GM19324 (cell line): ENCODE measurements around the gene DRG2.

ENCODE experiments used
- ATAC-seq: cut with Tn5 transposase; IDR thresholded peaks from one replicate; pipeline ENCODE4 v1.9.1; 2021; ENCODE audit warnings: mild to moderate bottlenecking, moderate library complexity; ENCODE audit not compliant: unreplicated experiment, low FRiP score

DRG2 gene

DNA sequence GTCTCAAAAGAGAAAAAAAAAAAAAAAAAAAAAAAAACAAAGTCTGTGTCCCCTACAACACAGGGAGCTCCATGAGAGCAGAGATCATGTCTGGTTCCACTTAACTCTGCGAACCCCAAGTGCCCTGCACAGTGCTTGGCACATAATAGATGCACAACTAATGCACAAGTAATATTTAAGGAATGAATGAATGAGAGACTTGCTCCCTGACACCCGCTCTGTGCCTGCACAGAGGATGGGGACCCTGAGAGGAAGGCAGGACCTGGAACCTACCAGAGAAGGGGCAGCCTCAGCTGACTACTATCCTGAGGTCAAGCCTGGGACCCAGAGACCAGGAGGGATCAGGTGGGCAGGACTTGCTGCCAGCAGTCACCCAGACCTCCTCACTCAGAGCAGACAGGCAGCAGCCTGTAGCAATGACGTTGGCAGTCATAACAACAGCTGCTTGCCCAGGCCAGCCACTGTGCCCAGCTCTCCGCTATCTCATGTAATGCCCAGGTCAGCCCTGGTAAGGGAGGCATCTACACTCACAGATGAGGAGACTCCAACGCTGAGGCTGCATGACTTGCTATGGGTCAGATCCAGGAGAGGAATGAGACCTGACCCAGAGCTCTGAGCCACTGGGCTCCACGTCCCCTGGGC, 23.7 kb downstream of the DRG2 start:
- no peak for ATAC-seq

DNA sequence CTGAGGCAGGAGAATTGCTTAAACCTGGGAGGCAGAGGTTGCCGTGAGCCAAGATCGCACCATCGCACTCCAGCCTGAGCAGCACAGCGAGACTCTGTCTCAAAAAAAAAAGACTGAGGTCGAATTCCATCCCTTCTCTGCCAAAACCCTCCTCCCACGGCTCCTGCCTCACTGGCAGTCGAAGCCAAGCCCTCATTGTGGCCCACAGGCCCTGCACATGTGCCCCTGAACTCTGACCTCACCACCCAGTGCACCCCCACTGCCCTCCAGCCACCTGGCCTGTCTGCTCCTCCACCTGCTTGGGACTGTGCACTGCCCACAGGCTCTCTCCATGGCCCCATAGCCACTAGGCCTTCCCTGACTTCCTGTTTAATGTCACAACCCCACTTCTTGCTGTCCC, 27.8 kb downstream of the DRG2 start:
- no peak for ATAC-seq

DNA sequence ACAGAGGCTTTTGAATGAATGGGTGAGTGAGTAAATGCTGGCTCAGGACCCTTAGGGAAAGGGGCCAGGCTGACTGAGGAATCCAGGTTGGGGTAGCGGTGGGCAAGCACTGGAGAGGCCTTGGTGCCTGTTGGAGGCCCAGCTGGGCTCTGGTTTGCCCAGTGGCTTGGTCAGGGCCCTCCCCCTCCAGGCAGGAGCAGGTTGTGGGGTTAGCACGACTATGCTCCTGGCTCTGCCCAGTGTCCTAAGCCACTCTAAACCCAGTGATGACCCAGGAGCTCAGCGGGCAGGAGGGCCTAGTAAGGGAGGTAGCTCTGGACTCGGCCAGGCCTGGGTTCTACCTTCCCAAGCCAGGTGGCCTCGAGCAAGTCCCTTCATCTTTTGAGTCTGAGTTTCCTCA, 28.3 kb downstream of the DRG2 start:
- ATAC-seq: no peak

DNA sequence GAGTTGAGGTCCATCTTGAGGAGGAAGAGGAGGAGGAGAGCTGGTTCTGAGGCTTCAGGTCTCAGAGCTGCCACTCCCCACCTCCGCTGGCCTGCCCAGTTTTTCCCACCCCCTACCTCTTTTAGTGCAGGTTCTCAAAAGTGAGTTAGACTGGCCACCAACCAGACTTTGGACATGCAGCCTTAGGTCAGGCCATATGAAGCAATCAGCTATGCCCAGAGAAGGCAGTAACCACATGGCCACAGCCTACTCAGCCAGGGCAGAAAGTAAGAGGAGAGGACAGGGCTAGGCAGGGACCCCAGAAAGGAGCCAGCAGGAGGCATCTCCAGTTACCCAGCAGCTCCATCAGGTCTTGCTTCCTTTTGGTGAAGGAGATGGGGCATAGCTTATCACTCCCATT, 29.8 kb downstream of the DRG2 start:
- no peak for ATAC-seq

DNA sequence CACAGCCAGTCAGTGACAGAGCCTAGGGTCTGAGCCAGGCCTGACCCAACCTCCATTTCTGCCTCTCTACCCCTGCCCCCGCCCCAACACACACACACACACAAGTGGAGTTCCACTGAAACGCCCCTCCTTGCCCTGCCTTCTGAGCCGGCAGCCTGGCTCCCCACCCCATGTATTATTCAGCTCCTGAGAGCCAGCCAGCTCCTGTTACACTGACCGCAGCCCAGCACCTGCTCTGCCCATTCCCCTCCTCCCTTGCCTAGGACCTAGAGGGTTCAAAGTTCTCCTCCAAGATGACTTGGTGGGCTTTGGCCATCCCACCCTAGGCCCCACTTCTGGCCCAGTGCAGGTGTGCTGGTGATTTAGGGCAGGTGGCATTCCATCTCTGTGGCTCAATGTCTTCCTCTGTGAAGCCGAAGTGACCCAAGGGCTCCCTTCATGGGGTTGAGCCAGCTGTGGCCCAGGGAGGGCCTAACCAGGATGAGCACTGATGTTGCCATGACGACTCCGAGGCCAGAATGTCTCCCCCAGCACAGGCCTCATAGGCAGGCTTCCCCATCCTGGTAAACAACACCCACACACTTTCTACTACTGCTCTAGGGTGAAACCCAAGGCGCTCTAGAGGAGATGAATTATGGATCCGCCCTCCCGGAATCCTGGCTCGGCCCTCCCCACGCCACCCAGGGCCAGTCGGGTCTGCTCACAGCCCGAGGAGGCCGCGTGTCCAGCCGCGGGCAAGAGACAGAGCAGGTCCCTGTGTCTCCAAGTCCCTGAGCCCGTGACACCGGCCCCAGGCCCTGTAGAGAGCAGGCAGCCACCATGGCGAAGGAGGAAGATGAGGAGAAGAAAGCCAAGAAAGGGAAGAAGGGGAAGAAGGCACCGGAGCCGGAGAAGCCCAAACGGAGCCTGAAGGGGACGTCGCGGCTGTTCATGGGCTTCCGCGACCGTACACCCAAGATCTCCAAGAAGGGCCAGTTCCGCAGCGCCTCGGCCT, 30.5 kb downstream of the DRG2 start:
- no peak for ATAC-seq

DNA sequence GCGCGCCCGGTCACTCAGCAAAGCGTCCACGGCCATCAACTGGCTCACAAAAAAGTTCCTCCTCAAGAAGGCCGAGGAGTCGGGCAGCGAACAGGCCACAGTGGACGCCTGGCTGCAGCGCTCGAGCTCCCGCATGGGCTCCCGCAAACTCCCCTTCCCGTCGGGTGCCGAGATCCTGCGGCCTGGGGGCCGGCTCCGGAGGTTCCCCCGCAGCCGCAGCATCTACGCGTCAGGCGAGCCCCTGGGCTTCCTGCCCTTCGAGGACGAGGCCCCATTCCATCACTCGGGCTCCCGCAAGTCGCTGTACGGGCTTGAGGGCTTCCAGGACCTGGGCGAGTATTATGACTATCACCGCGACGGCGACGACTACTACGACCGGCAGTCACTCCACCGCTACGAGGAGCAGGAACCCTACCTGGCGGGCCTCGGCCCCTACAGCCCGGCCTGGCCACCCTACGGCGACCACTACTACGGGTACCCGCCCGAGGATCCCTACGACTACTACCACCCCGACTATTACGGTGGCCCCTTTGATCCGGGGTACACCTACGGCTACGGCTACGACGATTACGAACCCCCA, 31.5 kb downstream of the DRG2 start:
- no peak for ATAC-seq

DNA sequence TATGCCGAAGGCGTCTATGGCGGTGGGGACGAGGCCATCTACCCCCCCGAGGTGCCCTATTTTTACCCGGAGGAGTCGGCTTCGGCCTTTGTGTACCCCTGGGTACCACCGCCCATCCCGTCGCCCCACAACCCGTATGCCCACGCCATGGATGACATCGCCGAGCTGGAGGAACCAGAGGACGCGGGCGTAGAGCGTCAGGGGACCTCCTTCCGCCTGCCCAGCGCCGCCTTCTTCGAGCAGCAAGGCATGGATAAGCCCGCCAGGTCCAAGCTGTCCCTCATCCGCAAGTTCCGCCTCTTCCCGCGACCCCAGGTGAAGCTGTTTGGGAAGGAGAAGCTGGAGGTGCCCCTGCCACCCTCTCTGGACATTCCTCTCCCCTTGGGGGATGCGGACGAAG, 32.2 kb downstream of the DRG2 start:
- ATAC-seq: no peak

DNA sequence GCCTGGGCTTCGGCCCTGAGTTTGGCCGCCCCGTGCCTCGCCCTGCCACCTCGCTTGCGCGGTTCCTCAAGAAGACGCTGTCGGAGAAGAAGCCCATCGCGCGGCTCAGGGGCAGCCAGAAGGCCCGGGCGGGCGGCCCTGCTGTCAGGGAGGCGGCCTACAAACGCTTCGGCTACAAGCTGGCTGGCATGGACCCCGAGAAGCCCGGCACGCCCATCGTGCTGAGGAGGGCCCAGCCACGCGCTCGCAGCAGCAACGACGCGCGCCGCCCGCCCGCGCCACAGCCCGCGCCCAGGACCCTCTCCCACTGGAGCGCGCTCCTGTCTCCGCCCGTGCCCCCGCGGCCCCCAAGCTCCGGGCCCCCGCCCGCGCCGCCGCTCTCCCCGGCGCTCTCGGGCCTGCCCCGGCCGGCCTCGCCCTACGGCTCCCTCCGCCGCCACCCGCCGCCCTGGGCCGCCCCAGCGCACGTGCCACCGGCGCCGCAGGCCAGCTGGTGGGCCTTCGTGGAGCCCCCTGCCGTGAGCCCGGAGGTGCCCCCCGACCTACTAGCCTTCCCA, 32.8 kb downstream of the DRG2 start:
- no peak for ATAC-seq

DNA sequence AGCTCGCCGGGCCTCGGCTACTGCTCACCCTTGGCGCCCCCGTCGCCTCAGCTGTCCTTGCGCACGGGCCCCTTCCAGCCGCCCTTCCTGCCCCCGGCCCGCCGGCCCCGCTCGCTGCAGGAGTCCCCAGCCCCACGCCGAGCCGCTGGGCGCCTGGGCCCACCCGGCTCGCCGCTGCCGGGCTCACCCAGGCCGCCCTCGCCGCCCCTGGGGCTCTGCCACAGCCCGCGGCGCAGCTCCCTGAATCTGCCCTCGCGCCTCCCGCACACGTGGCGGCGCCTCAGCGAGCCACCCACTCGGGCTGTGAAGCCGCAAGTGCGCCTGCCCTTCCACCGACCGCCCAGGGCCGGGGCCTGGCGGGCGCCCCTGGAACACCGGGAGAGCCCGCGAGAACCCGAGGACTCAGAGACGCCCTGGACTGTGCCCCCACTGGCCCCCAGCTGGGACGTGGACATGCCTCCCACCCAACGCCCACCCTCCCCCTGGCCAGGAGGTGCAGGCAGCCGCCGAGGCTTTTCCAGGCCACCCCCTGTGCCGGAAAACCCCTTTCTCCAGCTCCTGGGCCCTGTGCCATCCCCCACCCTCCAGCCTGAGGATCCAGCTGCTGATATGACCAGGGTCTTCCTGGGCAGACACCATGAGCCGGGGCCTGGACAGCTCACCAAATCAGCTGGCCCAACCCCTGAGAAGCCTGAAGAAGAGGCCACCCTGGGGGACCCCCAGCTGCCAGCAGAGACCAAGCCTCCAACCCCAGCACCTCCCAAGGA, 33.6 kb downstream of the DRG2 start:
- no peak for ATAC-seq

DNA sequence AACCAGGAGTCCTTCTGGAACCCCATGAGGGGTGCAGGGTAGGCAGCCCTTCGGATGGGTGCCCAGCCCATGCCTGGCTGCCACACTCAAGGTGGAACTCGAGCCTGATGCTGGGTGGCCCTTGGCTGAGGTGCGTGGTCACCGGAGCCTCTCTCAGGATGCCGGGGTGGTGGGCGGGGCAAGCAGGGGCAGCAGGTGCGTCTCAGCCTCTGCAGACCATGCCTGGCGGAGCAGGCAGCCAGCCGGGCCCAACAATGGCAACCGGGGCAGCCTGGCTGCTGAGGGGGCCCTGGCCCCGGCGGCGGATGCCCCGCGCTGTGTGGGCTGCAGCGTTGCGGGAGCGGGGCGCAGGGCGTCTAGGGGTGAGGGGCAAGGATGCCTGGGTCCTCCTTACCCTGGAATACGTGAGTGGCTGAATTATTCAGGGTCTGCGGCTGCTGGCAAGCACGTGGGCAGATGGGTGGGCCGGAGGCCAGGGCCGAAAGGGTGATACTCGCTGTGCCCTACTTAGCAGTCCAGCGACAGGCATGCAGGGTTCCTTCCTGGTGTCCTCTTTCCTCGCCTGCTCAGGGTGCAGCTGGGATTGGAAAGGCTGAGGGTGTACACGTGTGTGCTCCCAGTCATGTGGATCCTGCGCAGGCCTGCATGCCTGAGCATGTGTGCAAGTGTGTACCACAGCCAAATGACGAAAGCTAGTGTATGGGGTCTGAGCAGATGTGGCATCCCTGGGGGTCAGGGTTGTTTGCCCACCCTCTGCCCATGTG, 35.4 kb downstream of the DRG2 start:
- no peak for ATAC-seq

DNA sequence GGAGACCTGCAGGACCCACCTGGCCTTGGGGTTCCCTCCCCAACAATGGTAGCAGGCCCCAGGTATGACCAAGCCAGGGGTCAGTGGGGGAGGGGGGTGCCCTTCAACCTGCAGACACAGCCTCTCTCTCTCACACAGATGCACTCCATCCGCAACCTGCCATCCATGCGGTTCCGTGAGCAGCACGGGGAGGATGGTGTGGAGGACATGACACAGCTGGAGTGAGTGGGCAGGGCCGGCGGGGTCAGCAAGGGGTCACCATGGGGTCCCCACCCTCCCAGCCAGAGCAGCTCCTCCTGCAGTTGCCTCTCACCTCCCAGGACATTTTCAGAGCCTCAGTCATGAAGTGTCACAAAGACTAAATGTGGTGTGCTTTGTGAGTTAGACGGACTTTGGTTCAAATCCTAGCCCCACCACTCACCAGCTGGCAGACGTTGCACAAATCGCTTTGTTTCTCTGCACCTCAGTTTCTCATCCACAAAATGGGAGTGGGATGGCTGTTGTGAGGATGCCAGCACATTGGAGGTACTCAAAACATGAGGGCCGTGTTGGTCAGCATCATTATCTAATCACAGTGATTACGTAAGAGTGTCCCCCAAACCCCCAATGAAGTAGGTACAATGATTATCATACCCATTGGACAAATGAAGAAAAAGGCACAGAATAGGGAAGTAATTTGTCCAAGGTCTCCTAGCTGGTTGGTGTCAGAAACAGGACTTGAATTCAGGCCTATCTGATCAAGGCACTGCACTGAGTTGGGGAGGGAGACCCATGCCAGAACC, 36.8 kb downstream of the DRG2 start:
- ATAC-seq: no peak

DNA sequence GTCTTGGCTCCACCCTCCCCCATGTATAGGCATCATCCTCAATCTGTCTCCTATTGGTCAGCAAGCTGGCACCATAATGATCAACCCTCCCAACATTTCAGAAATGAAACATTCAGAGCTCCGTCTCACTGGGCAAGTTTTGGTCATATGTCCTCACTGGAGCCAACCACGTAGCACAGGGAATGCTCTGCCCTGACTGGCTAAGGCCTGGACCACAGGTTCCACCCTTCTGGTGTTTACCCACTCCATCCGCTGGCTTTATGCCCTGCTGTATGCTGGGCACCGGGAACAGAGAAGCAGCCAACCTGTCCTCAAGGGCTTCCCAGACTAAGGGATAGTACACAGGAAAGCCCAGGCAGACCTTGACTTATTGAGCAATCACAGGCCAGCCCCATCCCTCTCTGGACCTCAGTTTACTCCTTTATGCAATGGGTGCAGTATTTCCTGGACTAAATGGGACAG, 41.3 kb downstream of the DRG2 start:
- ATAC-seq: no peak

DNA sequence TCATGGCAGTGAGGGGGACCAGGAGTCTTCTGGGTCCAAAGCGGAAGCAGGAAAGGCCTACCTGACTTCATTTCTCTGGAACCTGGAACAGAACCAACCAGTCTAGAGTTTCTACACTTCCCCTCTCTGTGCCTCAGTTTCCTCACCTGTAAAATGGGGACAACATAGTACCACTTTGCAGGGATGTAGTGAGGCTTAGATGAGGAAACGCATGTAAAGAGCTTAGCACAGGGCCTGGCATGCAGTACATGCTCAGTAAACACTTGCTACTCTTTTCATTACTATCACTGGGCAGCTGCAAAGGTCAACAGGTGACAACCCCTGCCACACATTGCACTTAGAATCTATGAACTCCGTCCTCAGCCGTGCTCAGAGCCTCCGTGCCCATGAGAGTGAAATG, 45.0 kb downstream of the DRG2 start:
- no peak for ATAC-seq

DNA sequence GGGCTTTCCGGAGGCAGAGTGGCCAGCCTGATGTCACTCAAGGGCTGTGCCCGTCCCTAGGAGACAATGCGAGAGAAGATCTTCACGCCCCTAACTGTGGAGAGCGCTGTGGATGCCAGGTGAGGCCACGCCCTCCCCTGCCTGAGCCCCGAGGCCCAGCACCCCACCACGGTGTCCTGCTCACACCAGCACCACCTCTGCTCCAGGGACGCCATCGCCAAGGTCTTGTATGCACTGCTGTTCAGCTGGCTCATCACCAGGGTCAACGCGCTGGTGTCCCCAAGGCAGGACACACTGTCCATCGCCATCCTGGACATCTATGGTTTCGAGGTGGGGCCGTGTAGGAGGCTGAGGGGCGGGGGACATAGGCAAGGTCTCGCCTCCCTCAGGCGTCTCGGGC, 48.6 kb downstream of the DRG2 start:
- ATAC-seq: no peak

DNA sequence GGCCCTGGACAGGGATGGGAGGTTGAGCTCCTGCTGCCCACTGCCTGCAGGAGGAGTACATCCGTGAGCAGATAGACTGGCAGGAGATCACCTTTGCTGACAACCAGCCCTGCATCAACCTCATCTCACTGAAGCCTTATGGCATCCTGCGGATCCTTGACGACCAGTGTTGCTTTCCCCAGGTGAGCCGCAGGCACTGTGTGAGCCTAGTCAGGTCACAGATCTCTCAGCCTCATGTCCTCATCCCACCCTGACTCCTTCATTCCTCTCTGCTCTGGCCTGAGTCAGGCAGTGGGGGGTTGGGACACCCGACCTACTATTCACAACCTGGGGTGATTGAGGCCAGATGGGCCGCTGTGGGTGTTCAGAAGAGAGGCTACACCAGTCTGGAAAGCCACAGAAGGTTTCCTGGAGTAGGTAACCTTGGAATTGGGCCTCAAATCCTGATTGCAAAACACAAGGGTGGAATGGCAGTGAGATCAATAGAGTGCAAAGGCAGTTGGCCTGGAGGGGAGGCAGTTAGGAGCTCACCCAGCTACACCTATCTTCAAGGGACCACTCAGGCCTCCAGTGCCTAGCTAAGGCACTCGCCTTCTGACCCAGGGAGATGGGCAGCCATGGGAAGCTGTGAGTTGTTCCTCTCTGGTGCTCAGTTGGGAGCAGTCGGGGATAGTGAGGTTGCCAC, 50.5 kb downstream of the DRG2 start:
- no peak for ATAC-seq

DNA sequence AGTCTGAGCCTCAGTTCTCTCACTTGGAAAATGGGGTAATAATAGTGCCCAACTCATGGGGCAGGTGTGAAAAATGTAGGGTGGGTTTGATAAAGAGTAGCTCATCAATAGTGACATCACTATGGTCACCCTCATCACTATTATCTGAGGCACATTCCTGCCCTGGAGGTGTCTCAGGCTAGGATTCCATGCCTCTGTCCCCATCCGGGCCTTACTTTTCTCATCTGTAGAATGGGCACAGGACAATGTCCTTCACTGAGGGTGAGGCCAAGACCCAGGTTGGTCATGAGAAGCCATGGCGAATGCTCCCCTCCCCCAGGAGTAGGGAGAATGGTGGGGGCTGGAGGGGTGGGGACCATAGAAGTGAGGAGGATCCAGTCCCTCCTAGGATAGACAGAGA, 51.3 kb downstream of the DRG2 start:
- no peak for ATAC-seq

DNA sequence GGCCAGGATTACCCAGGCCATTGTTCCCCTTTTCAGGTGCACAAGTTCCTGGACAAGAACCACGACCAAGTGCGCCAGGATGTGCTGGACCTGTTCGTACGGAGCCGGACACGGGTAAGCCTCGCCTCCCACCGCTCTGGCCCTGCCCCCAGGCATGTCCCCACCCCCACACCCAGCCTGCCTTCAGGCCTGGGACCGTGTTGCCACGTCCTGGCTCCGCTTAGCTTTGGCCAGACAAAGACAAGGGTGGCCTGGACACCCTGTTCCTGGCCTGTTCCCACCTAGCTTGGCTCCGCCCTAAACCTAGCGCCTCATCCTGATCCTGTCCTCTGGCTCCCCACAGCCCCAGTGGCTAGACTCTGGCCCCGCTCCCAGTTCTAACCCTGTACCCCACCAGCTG, 51.8 kb downstream of the DRG2 start:
- ATAC-seq: no peak

DNA sequence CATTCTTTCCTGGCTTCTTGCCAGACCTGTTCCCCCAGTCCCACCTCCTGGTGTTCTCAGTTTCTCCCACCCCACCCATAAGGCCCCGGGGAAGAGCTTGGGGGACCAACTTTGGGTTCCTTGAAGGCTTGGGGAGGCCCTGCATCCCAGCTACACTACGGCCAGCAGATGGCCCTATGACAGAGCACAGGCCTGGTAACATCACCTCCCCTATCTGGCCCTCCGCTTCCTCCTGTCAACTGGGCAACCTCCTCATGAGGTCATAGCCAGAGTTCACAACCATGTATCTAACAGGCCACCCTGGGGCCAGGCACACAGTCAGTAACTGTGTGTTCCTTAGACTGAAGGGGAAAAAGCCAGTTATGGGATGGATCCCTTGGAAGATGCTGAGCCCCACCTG, 52.2 kb downstream of the DRG2 start:
- no peak for ATAC-seq
